ENCODE results near the gene FAM163A.
"Not testable (repeated sequence)": the region's sequence is repeated elsewhere in the genome, so short reads cannot be mapped to it uniquely, and the experiment has no call there.

FAM163A gene

GRCh38 chr1:179817789-179818188 is 74.7 kb downstream of the FAM163A start:
- no peak for FAIRE-seq

GRCh38 chr1:179818260-179818659 is 75.2 kb downstream of the FAM163A start:
- no peak for FAIRE-seq

- FAIRE-seq, result no peak
Observed at GRCh38 chr1:179818743-179819173, 75.7 kb downstream of the FAM163A start.

DNA sequence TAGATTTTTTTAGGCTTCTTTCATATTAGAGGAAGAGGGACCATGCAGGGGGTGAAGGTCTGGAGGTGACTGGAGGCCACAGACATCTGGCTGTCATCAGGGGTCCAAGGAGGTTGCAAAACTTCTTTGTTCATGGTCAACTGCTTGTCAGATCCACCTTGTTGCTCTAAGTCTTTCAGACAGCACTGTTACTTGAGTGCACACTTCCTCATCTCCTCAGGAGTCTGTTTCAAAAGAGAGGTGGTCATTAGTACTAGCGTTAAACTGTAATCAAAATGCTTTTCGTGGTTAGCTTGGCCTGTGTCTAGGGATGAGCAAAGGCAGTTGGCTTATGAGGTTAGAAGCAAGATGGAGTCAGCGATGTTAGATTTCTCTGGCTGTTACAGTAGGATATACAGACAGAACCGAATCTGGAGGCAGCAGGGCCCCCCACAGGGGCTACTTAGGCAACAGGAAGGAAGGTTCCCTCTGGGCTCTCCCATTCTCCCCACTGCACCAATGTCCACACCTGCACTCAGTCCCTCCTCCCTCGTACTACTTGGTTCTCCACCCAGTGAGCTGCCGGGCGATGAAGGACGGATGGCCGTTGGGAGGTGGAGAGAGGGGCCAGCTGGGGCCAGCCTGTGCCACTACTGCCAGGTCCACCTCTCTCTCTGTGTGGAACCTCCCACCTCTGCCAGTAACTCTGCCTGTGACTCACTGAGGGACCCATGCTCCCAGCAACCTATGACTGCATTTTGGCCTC is 77.3 kb downstream of the FAM163A start:
- no peak for FAIRE-seq

- FAIRE-seq, result no peak
Observed at GRCh38 chr1:179821524-179821923, 78.4 kb downstream of the FAM163A start.

GRCh38 chr1:179822065-179822464 is 79.0 kb downstream of the FAM163A start:
- FAIRE-seq, result no peak

GRCh38 chr1:179823693-179824092 is 80.6 kb downstream of the FAM163A start:
- no peak for FAIRE-seq

- FAIRE-seq, result no peak
Observed at GRCh38 chr1:179824265-179824664, 81.2 kb downstream of the FAM163A start.

DNA sequence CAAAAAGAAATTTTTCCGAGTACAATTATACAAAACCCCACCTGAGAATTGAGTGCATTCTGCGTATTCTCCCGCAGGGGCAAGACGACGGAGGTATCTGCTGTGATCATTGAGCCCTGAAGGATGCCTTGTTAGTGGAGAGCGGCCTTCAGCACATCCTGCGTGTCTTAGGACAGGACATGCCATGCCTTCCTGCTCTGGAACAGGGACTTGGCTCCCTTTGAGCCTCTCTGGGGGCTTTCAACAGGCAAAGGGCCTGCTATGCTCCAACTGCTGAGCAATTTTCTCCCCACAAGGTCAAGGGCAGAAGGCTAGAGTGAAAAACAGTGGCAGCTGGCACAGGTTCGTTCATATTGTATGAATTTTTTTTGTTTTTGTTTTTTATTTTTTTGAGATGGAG is 82.1 kb downstream of the FAM163A start:
- no peak for FAIRE-seq

- FAIRE-seq, result no peak
Observed at GRCh38 chr1:179825798-179826460, 82.8 kb downstream of the FAM163A start.

- FAIRE-seq, result no peak
Observed at GRCh38 chr1:179826626-179827280, 83.7 kb downstream of the FAM163A start.

DNA sequence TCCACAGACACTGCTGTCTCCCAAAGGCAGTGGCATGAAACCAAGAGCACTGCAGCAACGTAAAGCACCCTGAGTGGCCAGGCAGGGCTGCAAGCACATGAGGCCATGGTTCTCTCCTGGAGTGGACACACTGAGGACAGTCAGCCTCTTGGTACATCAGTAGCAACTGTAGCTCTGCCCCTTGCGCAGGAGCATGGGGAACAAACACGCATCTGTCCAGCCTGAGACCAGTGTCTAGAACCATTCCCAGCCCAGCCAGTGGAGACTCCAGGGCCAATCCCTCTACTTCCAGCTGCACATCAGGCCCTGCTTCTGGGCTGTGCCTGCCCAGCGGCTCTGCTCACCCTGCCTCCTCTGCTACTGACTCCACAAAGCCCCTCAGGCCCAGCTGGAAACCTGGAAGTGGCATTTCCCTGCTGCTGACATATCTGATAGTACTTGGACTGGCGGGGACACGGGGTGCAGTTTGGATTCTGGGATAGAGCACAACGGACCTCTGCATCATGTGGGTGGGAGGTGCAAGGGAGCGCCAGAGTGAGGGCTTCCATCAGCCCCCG is 85.5 kb downstream of the FAM163A start:
- FAIRE-seq, result no peak

DNA sequence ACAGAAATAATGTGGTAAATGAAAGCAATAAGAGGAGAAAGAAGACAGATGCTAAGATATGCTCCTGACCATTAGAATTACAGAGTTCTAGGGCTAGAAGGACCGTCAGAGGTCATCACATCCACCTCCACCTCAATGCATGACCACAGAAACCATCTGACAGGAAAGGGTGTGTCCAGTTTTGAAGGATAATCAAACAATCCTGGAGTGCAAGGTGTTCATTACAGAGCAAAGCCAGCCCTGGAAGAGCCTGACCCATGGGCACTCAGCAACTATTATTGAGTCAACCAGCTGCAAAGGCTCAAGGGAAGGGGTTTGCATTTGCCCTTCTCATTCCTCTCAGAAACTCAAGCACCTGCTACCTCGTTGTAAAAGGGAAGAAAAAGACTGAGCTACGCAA is 88.1 kb downstream of the FAM163A start:
- no peak for FAIRE-seq

GRCh38 chr1:179831852-179832699 is 89.0 kb downstream of the FAM163A start:
- no peak for FAIRE-seq

GRCh38 chr1:179836686-179837445 is 93.8 kb downstream of the FAM163A start:
- FAIRE-seq, result not testable (repeated sequence)

DNA sequence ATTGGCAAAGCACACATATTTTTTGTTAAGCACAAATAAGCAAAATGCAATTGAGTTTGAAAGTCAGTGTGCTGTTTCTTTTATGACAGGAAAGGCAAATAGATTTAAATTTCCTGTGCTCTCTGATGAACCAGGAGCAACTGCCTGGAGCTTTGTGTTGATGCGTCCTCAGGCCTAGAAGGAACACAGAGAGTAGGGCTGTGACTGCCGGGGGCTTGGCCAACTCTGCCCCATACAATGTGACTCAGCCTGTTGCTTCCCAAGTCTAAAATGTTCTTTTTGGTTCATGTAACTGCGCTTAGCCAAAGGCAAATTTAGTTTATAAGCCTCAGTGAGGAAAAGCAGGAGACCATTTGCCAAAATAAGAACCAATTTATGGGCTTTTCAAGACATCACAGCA is 97.0 kb downstream of the FAM163A start:
- FAIRE-seq, result no peak

GRCh38 chr1:179848233-179848632 is 105.1 kb downstream of the FAM163A start:
- FAIRE-seq, result no peak

GRCh38 chr1:179853102-179853501 is 110.0 kb downstream of the FAM163A start:
- FAIRE-seq, result no peak

DNA sequence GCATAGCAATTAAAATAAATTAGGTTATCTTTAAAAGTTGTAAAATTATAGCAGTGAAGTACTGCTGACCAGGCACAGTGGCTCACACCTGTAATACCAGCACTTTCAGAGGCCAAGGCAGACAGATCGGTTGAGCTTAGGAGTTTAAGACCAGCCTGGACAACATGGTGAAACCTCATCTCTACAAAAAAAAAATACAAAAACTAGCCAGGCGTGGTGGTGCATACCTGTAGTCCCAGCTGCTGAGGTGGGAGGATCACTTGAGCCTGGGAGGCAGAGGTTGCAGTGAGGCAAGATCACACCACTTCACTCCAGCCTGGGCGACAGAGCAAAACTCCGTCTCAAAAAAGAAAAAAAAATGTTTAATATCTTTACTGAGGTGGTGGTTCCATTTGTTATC is 112.7 kb downstream of the FAM163A start:
- FAIRE-seq, result not testable (repeated sequence)

GRCh38 chr1:179856296-179856695 is 113.2 kb downstream of the FAM163A start:
- no peak for FAIRE-seq

GRCh38 chr1:179857009-179857408 is 113.9 kb downstream of the FAM163A start:
- FAIRE-seq, result no peak

GRCh38 chr1:179860652-179861051 is 117.6 kb downstream of the FAM163A start:
- no peak for FAIRE-seq

All from A204.1 (cell line).